ENCODE results near the gene PPFIA2. TPM values are rescaled to one million over a fixed set of nuclear protein-coding genes. Genes with fewer than 3 reads are reported as not detected.

The PPFIA2 gene
- polyA plus RNA-seq, 3 donors, result not detected

DNA sequence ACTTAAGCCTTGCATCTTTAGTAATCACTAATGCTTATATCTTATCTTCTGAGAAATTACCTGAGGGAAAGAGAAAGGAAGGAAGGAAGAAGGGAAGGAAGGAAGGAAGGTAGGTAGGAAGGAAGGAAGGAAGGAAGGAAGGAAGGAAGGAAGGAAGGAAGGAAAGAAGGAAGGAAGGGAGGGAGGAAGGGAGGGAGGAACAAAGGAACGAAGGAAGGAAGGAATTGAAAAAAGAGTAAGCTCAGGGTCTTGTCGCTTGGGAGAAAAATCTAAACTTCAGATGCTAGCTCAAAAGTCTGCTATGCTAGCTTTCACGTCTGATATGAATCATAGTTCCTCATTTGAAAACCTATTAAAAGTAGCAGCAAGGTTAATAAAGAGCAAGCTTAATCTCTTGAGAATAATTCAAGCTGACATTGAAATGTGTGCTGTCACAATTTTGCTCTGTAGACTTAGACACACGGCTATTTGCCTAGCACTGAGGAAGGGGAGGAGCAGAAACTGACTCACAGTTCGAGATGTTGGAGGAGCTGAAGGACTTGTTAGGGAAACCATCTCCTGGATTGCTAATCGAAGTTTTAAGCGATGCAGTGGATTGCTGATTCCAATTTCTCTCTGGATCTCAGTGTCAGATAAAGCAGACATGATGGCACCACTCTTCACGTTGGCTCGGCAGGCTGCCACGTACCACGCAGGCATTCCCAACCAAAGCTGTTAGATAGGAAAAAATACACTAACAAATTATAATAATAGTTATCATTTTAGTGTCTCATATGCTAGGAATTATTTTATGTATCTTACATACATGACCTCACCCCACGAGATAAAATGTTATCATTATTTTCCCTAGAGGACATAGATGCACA is 464.6 kb downstream of the PPFIA2 start:
- Histone ChIP-seq H2AFZ (ENCODE audit: insufficient read depth, low read depth, low read length, poor library complexity, severe bottlenecking) (no peak overlapping the region), H3K4me1 (ENCODE audit: control insufficient read depth in 1 of 2, insufficient read depth in 2 of 2, low read length in 2 of 2) (no peaks in the 10 kb centered on the region), H3K9ac (ENCODE audit: insufficient read depth, low read length, poor library complexity, severe bottlenecking) (no peak overlapping the region), H3K27ac (ENCODE audit: low read depth in 1 of 2, low read length in 2 of 2) (no peak overlapping the region), H3K4me2 (replicated peaks; ENCODE audit: extremely low read depth, low read length, poor library complexity, severe bottlenecking) (no peak overlapping the region), H3K79me2 (ENCODE audit: insufficient read depth, low read length) (no peaks in the 10 kb centered on the region), H3K4me3 (replicated peaks in 1 of 3; ENCODE audit: low read depth in 2 of 3, low read length in 3 of 3) (no peak overlapping the region), H3K36me3 (replicated peaks in 1 of 2; ENCODE audit: control insufficient read depth in 1 of 2, insufficient read depth in 2 of 2, low read length in 2 of 2) (no peaks in the 10 kb centered on the region), H4K20me1 (ENCODE audit: insufficient read depth, low read length) (no peaks in the 10 kb centered on the region), H3K9me3 (replicated peaks in 1 of 2; ENCODE audit: control insufficient read depth in 1 of 2, insufficient read depth in 1 of 2, low read length in 2 of 2) (peaks cover 0 to 4% of the 10 kb centered on the region in 2 donors), H3K27me3 (ENCODE audit: control insufficient read depth in 2 of 2, insufficient read depth in 2 of 2, low read length in 2 of 2) (no peaks in the 10 kb centered on the region)
- TF ChIP-seq CTCF (IDR thresholded peaks at IDR 0.05), result no peak
- WGBS (ENCODE audit: insufficient coverage), result 87% methylated on average over 3 of the region's 12 CpGs
- no peak overlapping the region for H3K27ac Mint-ChIP-seq
- H3K9me3 Mint-ChIP-seq, result peaks cover 0 to 1% (median 0%) of the 10 kb centered on the region in 7 donors
- no peaks in the 10 kb centered on the region for H3K4me1 Mint-ChIP-seq
- H3K4me3 Mint-ChIP-seq, result no peak overlapping the region
- H3K36me3 Mint-ChIP-seq, result no peaks in the 10 kb centered on the region
- peaks cover 0 to 2% (median 0%) of the 10 kb centered on the region in 3 donors for H3K27me3 Mint-ChIP-seq (ENCODE audit: low read depth in 3 of 3)
- intact Hi-C loops (cut with micrococcal nuclease), result no loop called here
- DNase-seq, result no peak

DNA sequence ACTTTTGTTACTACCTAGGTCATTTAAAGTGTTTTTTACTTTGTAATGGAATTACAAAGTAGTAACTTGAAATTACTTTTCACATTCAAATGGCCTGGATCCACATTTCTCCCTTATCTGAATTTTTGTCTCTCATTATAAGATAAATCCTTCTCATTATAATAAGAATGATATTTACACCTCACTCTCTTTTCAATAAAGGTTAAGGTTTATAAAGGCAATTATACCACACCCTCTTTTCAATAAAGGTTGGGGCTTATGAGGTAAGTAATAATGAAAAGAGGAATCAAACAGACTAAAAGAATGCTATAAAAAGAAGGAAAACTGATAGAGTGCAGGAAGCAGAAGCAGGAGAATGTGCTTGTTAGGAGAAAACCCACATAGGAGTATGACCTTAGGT is 470.5 kb downstream of the PPFIA2 start:
- Mint-ChIP-seq H3K27ac (no peak overlapping the region), H3K36me3 (no peaks in the 10 kb centered on the region), H3K4me1 (no peaks in the 10 kb centered on the region), H3K27me3 (ENCODE audit: low read depth in 3 of 3) (no peaks in the 10 kb centered on the region), H3K4me3 (no peak overlapping the region), H3K9me3 (peaks cover 0 to 2% (median 0%) of the 10 kb centered on the region in 7 donors)
- Histone ChIP-seq H3K36me3 (replicated peaks in 1 of 2; ENCODE audit: control insufficient read depth in 1 of 2, insufficient read depth in 2 of 2, low read length in 2 of 2) (no peaks in the 10 kb centered on the region), H3K4me2 (replicated peaks; ENCODE audit: extremely low read depth, low read length, poor library complexity, severe bottlenecking) (no peak overlapping the region), H3K27me3 (ENCODE audit: control insufficient read depth in 2 of 2, insufficient read depth in 2 of 2, low read length in 2 of 2) (no peaks in the 10 kb centered on the region), H3K4me1 (ENCODE audit: control insufficient read depth in 1 of 2, insufficient read depth in 2 of 2, low read length in 2 of 2) (no peaks in the 10 kb centered on the region), H3K79me2 (ENCODE audit: insufficient read depth, low read length) (no peaks in the 10 kb centered on the region), H4K20me1 (ENCODE audit: insufficient read depth, low read length) (no peaks in the 10 kb centered on the region), H3K9ac (ENCODE audit: insufficient read depth, low read length, poor library complexity, severe bottlenecking) (no peak overlapping the region), H3K9me3 (replicated peaks in 1 of 2; ENCODE audit: control insufficient read depth in 1 of 2, insufficient read depth in 1 of 2, low read length in 2 of 2) (no peaks in the 10 kb centered on the region), H2AFZ (ENCODE audit: insufficient read depth, low read depth, low read length, poor library complexity, severe bottlenecking) (no peak overlapping the region), H3K4me3 (replicated peaks in 1 of 3; ENCODE audit: low read depth in 2 of 3, low read length in 3 of 3) (no peak overlapping the region), H3K27ac (ENCODE audit: low read depth in 1 of 2, low read length in 2 of 2) (no peak overlapping the region)
- intact Hi-C loops (cut with micrococcal nuclease), result no loop called here
- no peak for DNase-seq
- TF ChIP-seq CTCF (IDR thresholded peaks at IDR 0.05), result no peak

All from CD14-positive monocyte (primary cell).